ENCODE data around the gene SNTB2.
A peak's percentile ranks its signal among the peaks of the same experiment; 100 is the strongest.

SNTB2 gene

GRCh38 chr16:69182730-69183416 is 4.1 kb upstream of the SNTB2 start:
- DNase-seq, result no peak

- peak; percentile 79 for DNase-seq
Measured at GRCh38 chr16:69187446-69188235, 677 bp downstream of the SNTB2 start.

- peak; percentile 70 for DNase-seq
Measured at GRCh38 chr16:69188236-69188549, 1.2 kb downstream of the SNTB2 start.

- no peak for DNase-seq
Measured at GRCh38 chr16:69188716-69189115, 1.8 kb downstream of the SNTB2 start.

GRCh38 chr16:69190046-69190588 is 3.2 kb downstream of the SNTB2 start:
- DNase-seq, result no peak

- no peak for DNase-seq
Measured at GRCh38 chr16:69190598-69190997, 3.6 kb downstream of the SNTB2 start.

GRCh38 chr16:69191136-69191535 is 4.2 kb downstream of the SNTB2 start:
- DNase-seq, result no peak

GRCh38 chr16:69193855-69194254 is 6.9 kb downstream of the SNTB2 start:
- DNase-seq, result no peak

GRCh38 chr16:69194488-69194887 is 7.5 kb downstream of the SNTB2 start:
- DNase-seq, result no peak

GRCh38 chr16:69195369-69196029 is 8.5 kb downstream of the SNTB2 start:
- no peak for DNase-seq

- no peak for DNase-seq
Measured at GRCh38 chr16:69197573-69197972, 10.6 kb downstream of the SNTB2 start.

- DNase-seq, result no peak
Measured at GRCh38 chr16:69199382-69199781, 12.4 kb downstream of the SNTB2 start.

- DNase-seq, result no peak
Measured at GRCh38 chr16:69201291-69201690, 14.3 kb downstream of the SNTB2 start.

GRCh38 chr16:69201787-69202186 is 14.8 kb downstream of the SNTB2 start:
- no peak for DNase-seq

GRCh38 chr16:69204172-69204571 is 17.2 kb downstream of the SNTB2 start:
- DNase-seq, result no peak

GRCh38 chr16:69209735-69210134 is 22.8 kb downstream of the SNTB2 start:
- no peak for DNase-seq

- DNase-seq, result no peak
Measured at GRCh38 chr16:69217433-69217832, 30.5 kb downstream of the SNTB2 start.

GRCh38 chr16:69219279-69219678 is 32.3 kb downstream of the SNTB2 start:
- DNase-seq, result no peak

- DNase-seq, result no peak
Measured at GRCh38 chr16:69223882-69224281, 36.9 kb downstream of the SNTB2 start.

GRCh38 chr16:69225121-69225520 is 38.2 kb downstream of the SNTB2 start:
- DNase-seq, result no peak

- DNase-seq, result no peak
Measured at GRCh38 chr16:69233124-69233523, 46.2 kb downstream of the SNTB2 start.

- DNase-seq, result no peak
Measured at GRCh38 chr16:69234460-69234859, 47.5 kb downstream of the SNTB2 start.

GRCh38 chr16:69236319-69236718 is 49.4 kb downstream of the SNTB2 start:
- no peak for DNase-seq

- no peak for DNase-seq
Measured at GRCh38 chr16:69237296-69237695, 50.3 kb downstream of the SNTB2 start.

All from activated effector memory CD4-positive, alpha-beta T cell treated with anti-CD3 and anti-CD28 coated beads, Interleukin-2, amount 50 U/mL, for 16 hours (primary cell).